ENCODE data around the gene SNX22.

GRCh38 chr15:64125978-64126377 is 25.6 kb upstream of the SNX22 start:
- no peak for TF ChIP-seq CTCF (IDR thresholded peaks at IDR 0.05; ENCODE audit: insufficient read depth, low read length)
- TF ChIP-seq POLR2AphosphoS5 (IDR thresholded peaks at IDR 0.05; ENCODE audit: low read depth), result no peak
